HG03095 (cell line): ENCODE measurements around the gene MLANA.
A peak's percentile ranks its signal among the peaks of the same experiment; 100 is the strongest.

Experiments used
- ATAC-seq: cut with Tn5 transposase; IDR thresholded peaks from one replicate; pipeline ENCODE4 v1.9.1; 2021; ENCODE audit warnings: moderate library complexity; ENCODE audit not compliant: unreplicated experiment

The MLANA gene

DNA sequence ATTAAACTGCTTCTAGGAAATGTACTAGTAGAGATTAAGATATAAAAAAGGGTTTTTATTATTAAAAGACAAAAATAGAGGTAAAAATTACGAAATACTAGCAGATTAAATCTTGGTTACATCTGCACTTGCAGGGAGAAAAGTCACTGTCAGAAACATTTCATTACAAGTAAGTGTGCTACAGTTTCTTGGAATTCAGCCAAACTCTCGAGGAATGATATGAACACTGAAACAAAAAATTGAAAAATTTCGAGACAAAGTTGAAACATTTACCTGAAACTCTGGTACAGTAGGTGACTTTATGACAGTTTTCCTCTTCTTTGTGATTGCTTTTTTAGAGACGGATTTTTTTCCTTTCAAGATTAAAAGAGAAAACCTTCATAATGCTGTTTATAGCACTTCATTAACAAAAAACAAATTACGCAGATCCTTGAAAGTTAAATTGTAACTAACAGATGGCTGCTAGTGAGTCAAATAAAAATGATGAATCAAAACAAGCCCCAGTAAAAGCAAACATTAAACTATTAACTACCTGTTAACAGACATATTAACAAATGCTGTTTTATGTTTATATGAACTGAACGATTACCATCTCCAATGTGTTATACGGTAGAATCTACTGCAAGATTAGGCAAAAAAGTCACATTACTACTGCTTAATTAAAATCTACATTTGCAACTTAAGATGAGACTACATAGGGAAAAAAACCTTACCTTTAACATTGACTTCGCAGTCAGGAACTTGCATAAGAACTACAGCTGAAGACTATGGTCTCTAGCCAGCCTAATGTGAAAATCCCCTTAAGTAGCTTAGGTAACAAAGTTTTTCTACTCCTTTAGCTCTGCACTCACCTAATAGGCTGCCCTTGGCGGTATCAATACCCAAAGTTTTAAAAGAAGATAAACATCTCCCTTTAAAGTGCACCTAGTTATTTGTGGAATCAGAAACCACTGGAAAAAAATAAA lies 63.3 kb downstream of the MLANA start:
- ATAC-seq: no peak

DNA sequence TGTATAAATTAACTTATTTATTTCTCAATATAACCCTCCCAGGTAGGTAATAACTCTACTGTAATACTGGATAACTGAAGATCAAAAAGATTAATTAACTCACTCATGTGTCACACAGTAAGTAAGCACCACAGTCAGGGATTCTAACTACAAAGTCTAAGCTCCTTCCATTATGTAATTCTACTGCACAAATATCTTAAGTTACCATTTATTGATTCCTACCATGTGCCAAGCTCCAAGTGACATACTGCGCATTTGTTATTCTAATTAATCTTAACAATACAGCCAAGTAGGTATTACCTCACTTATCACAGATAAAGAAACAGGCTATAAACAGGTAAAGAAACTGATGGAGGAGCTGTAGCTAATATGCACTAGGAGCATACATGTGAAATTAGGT lies 66.5 kb downstream of the MLANA start:
- no peak for ATAC-seq

DNA sequence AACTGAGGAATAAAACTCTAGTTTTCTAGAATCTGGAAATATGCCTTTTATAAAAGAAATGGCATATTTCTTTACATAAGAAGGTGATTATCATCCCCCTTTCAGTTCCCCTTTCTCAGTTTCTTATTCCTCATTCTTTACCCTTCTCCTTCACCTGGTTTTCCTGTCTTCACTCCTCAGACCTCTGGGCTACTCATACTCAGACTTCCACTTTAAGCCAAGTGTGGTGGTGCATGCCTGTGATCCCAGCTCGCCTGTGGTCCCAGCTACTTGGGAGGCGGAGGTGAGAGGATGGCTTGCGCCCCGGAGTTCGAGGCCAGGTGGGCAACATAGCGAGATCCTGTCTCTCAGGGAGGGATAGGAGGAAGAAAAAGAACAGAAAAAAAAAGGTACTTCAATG lies 67.6 kb downstream of the MLANA start:
- ATAC-seq: peak; percentile 65
